Stimulated activated CD8-positive, alpha-beta memory T cell treated with anti-CD3 and anti-CD28 coated beads, Interleukin-7, amount 100 ng/mL, for 24 hours (primary cell): ENCODE measurements around the gene AMMECR1.
"Not testable (repeated sequence)": the region's sequence is repeated elsewhere in the genome, so short reads cannot be mapped to it uniquely, and the experiment has no call there.

Source experiments
- DNase-seq: peaks from one replicate; pipeline ENCODE4 v3.0.0-alpha.2; 2020; ENCODE audit warnings: low read depth

Gene AMMECR1

GRCh38 chrX:110170029-110170428 is 147.9 kb downstream of the AMMECR1 start:
- no peak for DNase-seq

- DNase-seq, result no peak
These were observed 149.3 kb downstream of the AMMECR1 start for GRCh38 chrX:110168585-110168984.

GRCh38 chrX:110167952-110168451 is 149.9 kb downstream of the AMMECR1 start:
- DNase-seq, result no peak

- DNase-seq, result no peak
These were observed 154.4 kb downstream of the AMMECR1 start for GRCh38 chrX:110163488-110163887.

- no peak for DNase-seq
These were observed 155.0 kb downstream of the AMMECR1 start for GRCh38 chrX:110162867-110163266.

- no peak for DNase-seq
These were observed 155.8 kb downstream of the AMMECR1 start for GRCh38 chrX:110162131-110162530.

- no peak for DNase-seq
These were observed 156.6 kb downstream of the AMMECR1 start for GRCh38 chrX:110161361-110161686.

- no peak for DNase-seq
These were observed 158.0 kb downstream of the AMMECR1 start for GRCh38 chrX:110159865-110160264.

GRCh38 chrX:110159235-110159634 is 158.7 kb downstream of the AMMECR1 start:
- DNase-seq, result no peak

GRCh38 chrX:110157444-110157843 is 160.4 kb downstream of the AMMECR1 start:
- no peak for DNase-seq

GRCh38 chrX:110156167-110156754 is 161.6 kb downstream of the AMMECR1 start:
- no peak for DNase-seq

GRCh38 chrX:110155759-110156158 is 162.1 kb downstream of the AMMECR1 start:
- DNase-seq, result no peak

- DNase-seq, result not testable (repeated sequence)
These were observed 163.6 kb downstream of the AMMECR1 start for GRCh38 chrX:110154328-110154727.

GRCh38 chrX:110153896-110154295 is 164.0 kb downstream of the AMMECR1 start:
- DNase-seq, result no peak

- DNase-seq, result no peak
These were observed 164.6 kb downstream of the AMMECR1 start for GRCh38 chrX:110153244-110153643.

GRCh38 chrX:110146521-110146920 is 171.4 kb downstream of the AMMECR1 start:
- DNase-seq, result no peak

GRCh38 chrX:110145854-110146253 is 172.0 kb downstream of the AMMECR1 start:
- no peak for DNase-seq

- no peak for DNase-seq
These were observed 172.6 kb downstream of the AMMECR1 start for GRCh38 chrX:110145311-110145710.
